ENCODE measurements around the gene SC5D.

The SC5D gene

GRCh38 chr11:121295246-121296029 is 2.9 kb downstream of the SC5D start:
- DNase-seq: no peak

DNA sequence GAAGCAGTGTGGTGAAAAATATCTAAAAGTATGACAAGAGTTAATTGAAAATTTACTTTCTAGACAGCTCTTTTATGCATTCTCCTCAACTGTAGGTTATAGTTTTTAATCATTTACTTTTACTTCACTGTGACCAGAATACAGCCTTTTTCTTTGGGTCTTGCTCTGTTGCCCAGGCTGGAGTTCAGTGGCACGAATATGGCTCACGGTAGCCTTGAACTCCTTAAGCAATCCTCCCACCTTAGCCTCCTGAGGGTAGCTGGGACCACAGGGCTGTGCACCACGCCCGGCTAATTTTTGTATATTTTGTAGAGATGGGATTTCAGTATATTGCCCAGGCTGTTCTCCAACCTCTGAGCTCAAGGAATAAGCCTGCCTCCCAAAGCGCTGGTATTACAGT is 5.3 kb downstream of the SC5D start:
- no peak for DNase-seq

- no peak for DNase-seq
Observed at GRCh38 chr11:121298774-121299173, 6.2 kb downstream of the SC5D start.

DNA sequence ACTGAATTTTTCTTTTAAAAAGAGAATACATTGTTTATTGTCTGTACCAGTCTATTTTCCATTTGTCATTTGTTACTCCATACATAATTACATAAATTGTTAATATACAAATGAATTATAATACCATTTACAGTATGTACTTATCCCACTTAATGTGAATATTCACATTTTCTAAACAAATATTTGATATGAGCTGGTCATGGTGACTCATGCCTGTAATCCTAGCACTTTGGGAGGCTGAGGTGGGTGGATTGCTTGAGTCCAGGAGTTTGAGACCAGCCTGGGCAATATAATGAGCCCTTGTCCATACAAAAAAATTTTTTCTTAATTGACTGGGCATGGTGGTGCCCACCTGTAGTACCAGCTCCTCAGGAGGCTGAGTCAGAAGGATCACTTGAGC is 6.8 kb downstream of the SC5D start:
- DNase-seq: no peak

- no peak for DNase-seq
Observed at GRCh38 chr11:121300313-121300971, 7.9 kb downstream of the SC5D start.

DNA sequence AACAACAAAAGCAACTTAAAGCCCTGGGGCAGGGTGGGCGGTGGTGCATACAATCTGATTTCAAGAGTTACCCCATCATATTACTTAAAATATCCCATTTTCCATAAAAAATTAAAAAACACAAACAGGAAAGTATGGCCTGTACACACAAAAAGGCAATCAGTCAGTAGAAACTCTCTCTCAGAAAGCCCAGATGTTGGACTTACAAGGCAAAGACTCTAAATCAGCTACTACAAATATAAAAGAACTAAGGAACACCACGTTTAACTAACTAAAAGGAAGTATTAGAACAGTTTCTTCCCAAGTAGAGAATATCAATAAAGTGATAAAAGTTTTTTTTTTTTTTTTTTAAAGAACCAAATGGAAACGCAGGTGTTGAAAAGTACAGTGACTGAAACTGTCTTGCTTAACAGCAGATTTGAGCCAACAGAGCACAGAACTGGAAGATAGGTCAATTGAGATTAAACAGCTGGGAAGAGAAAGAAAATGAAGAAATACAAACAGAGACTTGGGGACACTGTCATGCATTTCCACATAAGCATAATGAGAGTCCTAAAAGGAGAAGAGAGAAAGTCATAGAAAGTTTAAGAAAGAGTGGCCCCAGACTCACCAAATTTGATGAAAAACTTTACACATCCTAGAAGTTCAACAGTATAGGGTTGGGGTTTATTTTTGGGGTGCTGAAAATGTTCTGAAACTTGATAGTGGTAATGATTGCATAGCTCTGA is 8.6 kb downstream of the SC5D start:
- DNase-seq: no peak

GRCh38 chr11:121304759-121305158 is 12.2 kb downstream of the SC5D start:
- no peak for DNase-seq

GRCh38 chr11:121308816-121309215 is 16.2 kb downstream of the SC5D start:
- no peak for DNase-seq

DNA sequence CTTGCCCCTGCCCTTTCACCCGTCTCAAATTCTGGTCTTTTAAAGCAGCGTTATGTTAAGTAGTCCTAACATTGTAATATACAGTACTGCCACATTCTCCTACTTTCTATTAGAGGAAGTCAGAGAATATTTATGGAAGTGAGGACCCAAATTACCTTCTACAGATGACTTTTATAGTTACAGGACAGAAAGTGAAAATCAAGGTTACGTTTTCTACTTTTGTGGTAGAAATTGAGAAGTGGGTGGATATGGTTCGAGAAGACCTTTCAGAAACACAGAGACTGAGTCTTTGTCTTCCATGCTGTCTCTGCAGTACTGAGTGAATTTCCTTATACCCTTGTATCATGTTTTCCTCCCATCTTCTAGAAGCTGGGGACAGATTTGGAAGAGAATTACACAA is 17.1 kb downstream of the SC5D start:
- no peak for DNase-seq

GRCh38 chr11:121310908-121311307 is 18.3 kb downstream of the SC5D start:
- no peak for DNase-seq

DNA sequence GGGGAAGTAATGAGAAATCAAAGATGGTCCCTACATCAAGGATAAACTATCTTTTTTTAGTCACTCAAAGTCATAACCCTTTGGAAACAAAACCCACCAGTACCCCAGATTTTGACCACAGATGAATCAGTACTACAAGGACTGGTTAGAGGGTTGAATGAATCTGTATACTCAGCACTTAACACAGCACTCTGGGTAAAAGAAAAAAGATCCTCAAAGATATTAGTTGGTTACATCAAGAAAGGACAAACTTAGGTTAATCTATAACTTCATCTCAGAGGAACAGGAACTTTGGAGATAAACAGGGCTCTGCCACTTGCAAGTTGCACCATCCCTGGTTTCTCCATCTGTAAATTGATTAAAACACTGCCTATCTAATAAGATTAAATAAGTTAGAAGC is 18.8 kb downstream of the SC5D start:
- no peak for DNase-seq

DNA sequence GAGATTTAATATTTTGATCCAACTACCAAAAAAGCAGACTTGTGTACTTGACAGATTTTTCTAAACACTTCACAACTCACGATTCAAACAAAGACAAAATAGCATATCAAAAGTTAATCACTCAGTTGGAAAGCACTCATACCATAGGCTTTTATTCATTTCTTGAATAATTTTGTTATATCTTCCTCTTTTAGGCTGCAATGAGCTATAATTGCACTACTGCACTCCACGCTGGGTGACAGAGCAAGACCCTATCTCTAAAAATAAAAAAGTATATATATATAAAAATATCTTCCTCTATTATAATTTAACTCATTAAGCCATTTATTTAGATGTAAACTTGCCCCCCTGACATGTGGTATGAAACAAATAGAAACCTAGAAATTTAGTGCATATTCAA is 19.9 kb downstream of the SC5D start:
- DNase-seq: no peak

DNA sequence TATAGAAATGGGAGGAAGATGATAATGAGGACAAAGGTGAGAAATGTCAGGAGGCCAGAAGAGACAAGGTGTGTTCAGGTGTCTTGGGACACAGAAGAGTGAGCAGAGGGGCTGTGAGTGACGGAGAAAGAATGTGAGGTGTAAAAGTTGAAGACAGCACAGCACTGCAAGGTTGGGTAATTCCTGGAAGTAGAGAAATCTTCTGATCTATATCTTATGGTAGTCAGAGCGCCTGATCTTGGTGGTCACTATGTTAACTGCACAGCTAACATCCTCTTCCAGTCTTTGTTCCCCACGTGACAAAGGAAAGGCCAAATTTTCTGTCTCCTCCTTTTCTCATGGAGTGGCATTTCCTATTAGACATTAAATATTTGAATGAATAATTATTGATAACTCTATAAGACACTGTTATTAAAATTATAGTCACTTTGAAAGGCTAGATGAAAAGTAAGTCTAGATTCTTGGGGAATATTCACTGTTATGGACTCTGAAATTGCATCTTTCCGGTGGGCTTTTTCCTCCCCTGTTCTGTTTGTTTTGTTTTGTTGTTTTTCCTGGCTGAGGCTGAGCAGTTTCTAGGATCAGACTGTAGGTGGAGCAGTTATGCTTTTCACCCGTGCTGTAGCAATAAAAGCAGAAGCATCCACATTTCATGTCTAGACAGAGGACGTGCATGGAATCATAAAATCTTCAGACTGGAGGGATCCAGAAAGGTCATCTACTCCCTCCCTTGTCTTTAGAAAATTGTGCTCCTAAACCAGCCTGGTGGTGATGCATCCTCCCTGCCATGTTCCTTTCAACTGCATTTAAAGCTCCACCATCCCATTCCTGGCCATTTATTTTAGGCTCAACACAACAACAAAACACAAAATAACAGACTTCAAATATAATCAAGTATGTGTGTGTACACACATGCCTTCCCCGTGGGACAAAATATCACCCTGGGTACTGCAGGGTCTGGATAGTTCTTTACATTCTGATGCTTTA is 26.6 kb downstream of the SC5D start:
- peak; percentile 17 to 68 for DNase-seq

GRCh38 chr11:121321614-121322243 is 29.2 kb downstream of the SC5D start:
- peak; percentile 35 to 67 for DNase-seq

- DNase-seq: peak in 1 of 2 experiments; percentile 18
Observed at GRCh38 chr11:121323046-121323607, 30.6 kb downstream of the SC5D start.

DNA sequence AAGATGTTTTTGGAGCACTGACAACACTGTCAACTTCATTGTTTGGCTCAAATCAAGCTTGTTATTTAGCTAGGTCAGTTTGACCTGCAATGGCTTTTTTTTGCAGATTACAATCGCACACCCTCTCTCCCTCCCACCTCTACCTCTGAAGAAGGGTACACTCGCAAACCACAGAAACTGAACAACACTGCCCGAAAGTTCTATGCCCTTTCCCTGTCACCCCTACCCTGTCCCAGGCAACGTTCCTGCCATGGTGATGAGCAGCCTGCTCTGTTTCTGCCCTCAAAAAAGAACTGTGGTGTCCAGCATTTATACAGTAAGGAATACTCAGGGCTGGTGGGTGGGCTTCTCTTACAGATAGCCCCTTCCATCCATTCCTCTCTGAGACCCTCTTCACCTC is 33.7 kb downstream of the SC5D start:
- no peak for DNase-seq

- DNase-seq: no peak
Observed at GRCh38 chr11:121327553-121327952, 35.0 kb downstream of the SC5D start.

GRCh38 chr11:121328176-121328966 is 35.8 kb downstream of the SC5D start:
- DNase-seq: no peak

GRCh38 chr11:121328967-121329679 is 36.6 kb downstream of the SC5D start:
- no peak for DNase-seq

GRCh38 chr11:121329781-121330395 is 37.3 kb downstream of the SC5D start:
- DNase-seq: no peak
